Measurements from ENCODE around the gene C5.

- TF ChIP-seq POLR2AphosphoS5 (IDR thresholded peaks at IDR 0.05; ENCODE audit: low read depth, low read length): no peak
- TF ChIP-seq POLR2A (IDR thresholded peaks at IDR 0.05; ENCODE audit: low read depth, low read length): no peak
- TF ChIP-seq TAF1 (IDR thresholded peaks at IDR 0.05; ENCODE audit: low read depth, low read length): no peak
- no peak for TF ChIP-seq PAX5 (IDR thresholded peaks at IDR 0.05; ENCODE audit: insufficient read depth, low read length, severe bottlenecking)
Measured at GRCh38 chr9:121059513-121059912, 9.4 kb upstream of the C5 start.
